Breast epithelium (tissue), 4 donors: Measurements from ENCODE around the gene DCHS2. TPM values are rescaled to one million over a fixed set of nuclear protein-coding genes. Genes with fewer than 3 reads are reported as not detected.

Source experiments
- DNase-seq, 2 donors: peaks; one replicate each; pipeline ENCODE4 v3.0.0-alpha.2; 2019; ENCODE audit warnings: low spot score in 2 of 2
- H3K27ac ChIP-seq, 2 donors: fragments of 200-600 bp; sonication (generic) in 1 of 2; one replicate each; pipeline ENCODE4 v1.5.1; 2016 to 2019; ENCODE audit warnings: mild to moderate bottlenecking in 1 of 2
- H3K27me3 ChIP-seq, 2 donors: fragments of 200-600 bp; sonication (generic) in 1 of 2; one replicate each; pipeline versions ENCODE4 v1.5.1 to v1.6.0; 2017 to 2019; ENCODE audit warnings: control low read depth in 1 of 2, mild to moderate bottlenecking in 1 of 2
- H3K36me3 ChIP-seq: fragments of 200-600 bp; one replicate; pipeline ENCODE4 v1.5.1; 2019
- H3K4me1 ChIP-seq, 2 donors: fragments of 200-600 bp; sonication (generic); one replicate each; pipeline ENCODE4 v1.5.1; 2016 to 2019; ENCODE audit warnings: control low read depth in 1 of 2
- H3K4me3 ChIP-seq, 3 donors: fragments of 200-600 bp; sonication (generic); 1 replicate in 2 of 3; 2 replicates in 1 of 3; pipeline ENCODE4 v1.5.1; 2016 to 2019; ENCODE audit warnings: mild to moderate bottlenecking in 3 of 3, moderate library complexity in 2 of 3
- H3K9me3 ChIP-seq, 2 donors: fragments of 200-600 bp; sonication (generic) in 1 of 2; one replicate each; pipeline ENCODE4 v1.5.1; 2016 to 2019; ENCODE audit warnings: control low read depth in 1 of 2
- CTCF ChIP-seq, 3 donors: fragments of 450-650 bp; IDR thresholded peaks; one replicate each; pipeline ENCODE4 v1.5.1; 2016 to 2017; ENCODE audit warnings: antibody characterized with exemption in 3 of 3, mild to moderate bottlenecking in 3 of 3, moderate library complexity in 3 of 3
- POLR2A ChIP-seq: fragments of 450-650 bp; IDR thresholded peaks from one replicate; pipeline ENCODE4 v1.6.1; 2016; ENCODE audit warnings: antibody characterized with exemption, mild to moderate bottlenecking, moderate library complexity
- POLR2AphosphoS5 ChIP-seq, 3 donors: sonication (generic); formaldehyde crosslinking; IDR thresholded peaks; one replicate each; pipeline ENCODE4 v1.6.1; 2017; ENCODE audit warnings: antibody characterized with exemption in 3 of 3
- intact Hi-C: fragments of 100-400 bp; cut with DNase I; formaldehyde crosslinking; loops from one replicate; pipeline ENCODE4 v1.15.1; 2023; ENCODE audit warnings: low total_unique reads
- total RNA-seq, 3 donors: library from RNA; depleted of rRNA; stranded (reverse); fragments of >200 nt; gene quantifications; one replicate each; pipeline ENCODE4 v1.1.0, GENCODE V29; 2016

DCHS2 gene
- total RNA-seq, 3 donors from 2014 or later, result 2.8 to 5.2 TPM; not detected in 1

GRCh38 chr4:154194649-154195048, 296.9 kb downstream of the DCHS2 start:
- peaks cover 8 to 10% of the 10 kb centered on the region in 2 donors for H3K9me3 ChIP-seq
- no peak for DNase-seq
- H3K4me1 ChIP-seq, result no peaks in the 10 kb centered on the region
- intact Hi-C loops, result no loop called here
- no peaks in the 10 kb centered on the region for H3K36me3 ChIP-seq
- H3K27me3 ChIP-seq, result no peaks in the 10 kb centered on the region
- no peak for TF ChIP-seq CTCF (IDR thresholded peaks at IDR 0.05)
- no peak for TF ChIP-seq POLR2AphosphoS5 (IDR thresholded peaks at IDR 0.05)
- TF ChIP-seq POLR2A, result no peak
- H3K27ac ChIP-seq, result no peak overlapping the region
- H3K4me3 ChIP-seq, result no peak overlapping the region

DNA sequence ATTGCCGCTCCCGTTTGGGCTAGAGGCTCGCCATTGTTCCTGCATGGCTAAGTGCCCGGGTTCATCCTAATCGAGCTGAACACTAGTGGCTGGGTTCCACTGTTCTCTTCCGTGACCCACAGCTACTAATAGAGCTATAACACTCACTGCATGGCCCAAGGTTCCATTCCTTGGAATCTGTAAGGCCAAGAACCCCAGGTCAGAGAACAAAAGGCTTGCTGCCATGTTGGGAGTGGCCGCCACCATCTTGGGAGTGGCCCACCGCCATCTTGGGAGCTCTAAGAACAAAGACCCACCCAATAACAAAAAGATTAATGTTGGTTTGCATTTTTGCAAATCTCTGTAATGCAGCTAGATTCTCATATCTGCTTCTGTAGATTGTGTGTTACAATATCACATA, 299.0 kb downstream of the DCHS2 start:
- DNase-seq, result no peak
- H3K9me3 ChIP-seq, result peaks cover 7 to 8% of the 10 kb centered on the region in 2 donors
- H3K27ac ChIP-seq, result no peak overlapping the region
- H3K4me3 ChIP-seq, result no peak overlapping the region
- H3K36me3 ChIP-seq, result no peaks in the 10 kb centered on the region
- no peaks in the 10 kb centered on the region for H3K27me3 ChIP-seq
- TF ChIP-seq POLR2A (no peak), CTCF (IDR thresholded peaks at IDR 0.05) (no peak), POLR2AphosphoS5 (IDR thresholded peaks at IDR 0.05) (no peak)
- H3K4me1 ChIP-seq, result no peaks in the 10 kb centered on the region
- intact Hi-C loops, result no loop called here

DNA sequence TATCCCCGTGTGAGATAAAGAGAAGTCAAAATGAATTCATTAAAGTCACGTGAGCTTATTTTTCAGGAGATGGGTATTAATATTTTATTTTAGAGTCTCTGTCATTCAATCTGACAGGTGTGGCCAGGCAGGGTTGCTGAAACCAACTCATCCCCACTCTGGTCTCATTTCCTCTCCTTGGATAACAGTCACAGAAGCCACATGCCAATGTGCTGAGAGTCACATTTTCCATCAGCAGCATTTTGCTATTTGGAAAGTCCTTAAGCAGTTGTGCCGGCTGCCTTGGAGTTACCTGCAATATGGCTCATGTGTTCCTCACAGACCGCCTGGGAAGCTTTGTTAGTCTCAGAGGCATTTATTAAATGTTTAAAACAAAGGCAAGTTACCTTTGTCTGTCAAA, 302.3 kb downstream of the DCHS2 start:
- no peaks in the 10 kb centered on the region for H3K4me1 ChIP-seq
- no peaks in the 10 kb centered on the region for H3K27me3 ChIP-seq
- H3K4me3 ChIP-seq, result no peak overlapping the region
- no peaks in the 10 kb centered on the region for H3K36me3 ChIP-seq
- intact Hi-C loops, result no loop called here
- TF ChIP-seq CTCF (IDR thresholded peaks at IDR 0.05) (no peak), POLR2A (no peak), POLR2AphosphoS5 (IDR thresholded peaks at IDR 0.05) (no peak)
- no peak for DNase-seq
- H3K9me3 ChIP-seq, result no peaks in the 10 kb centered on the region
- H3K27ac ChIP-seq, result no peak overlapping the region

DNA sequence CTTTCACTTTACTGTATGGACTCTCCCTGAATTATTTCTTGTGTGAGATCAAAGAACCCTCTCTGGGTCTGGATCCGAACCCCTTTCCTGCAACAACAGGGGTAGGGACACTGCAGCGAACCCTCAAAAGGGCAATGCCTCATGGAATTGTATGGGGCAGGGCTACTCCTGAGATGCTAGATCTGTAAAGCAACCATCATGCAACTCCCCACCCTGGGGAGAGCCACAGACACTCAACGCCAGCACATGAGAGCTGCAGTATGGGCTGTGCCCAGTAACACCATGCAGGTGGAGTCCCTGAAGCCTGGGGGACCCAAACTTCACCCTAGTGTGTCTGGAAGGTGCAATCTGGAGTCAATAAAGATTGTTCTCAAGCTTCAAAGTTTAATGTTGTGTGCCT, 304.7 kb downstream of the DCHS2 start:
- H3K36me3 ChIP-seq, result no peaks in the 10 kb centered on the region

DNA sequence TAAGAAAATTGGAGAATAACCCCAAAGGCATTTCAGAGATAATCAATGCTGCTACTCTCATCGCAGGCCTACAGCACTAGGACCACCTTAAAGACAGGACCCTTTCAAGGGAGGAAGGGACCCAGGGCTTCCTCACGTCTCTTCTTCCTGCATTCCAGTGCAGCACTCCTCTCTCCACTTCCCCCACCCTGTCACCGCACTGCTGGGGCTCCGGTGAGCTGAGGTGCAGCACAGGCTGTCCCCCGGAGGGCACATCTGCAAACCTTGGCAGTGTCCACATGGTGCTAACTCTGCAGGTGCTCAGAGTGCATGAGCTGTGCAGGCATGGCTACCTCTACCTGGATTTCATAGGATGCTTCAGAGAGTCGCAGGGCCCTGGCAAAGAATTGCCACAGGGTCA, 305.6 kb downstream of the DCHS2 start:
- Histone ChIP-seq H3K27me3 (no peaks in the 10 kb centered on the region), H3K4me3 (no peak overlapping the region), H3K4me1 (no peaks in the 10 kb centered on the region), H3K36me3 (no peaks in the 10 kb centered on the region), H3K9me3 (no peaks in the 10 kb centered on the region), H3K27ac (no peak overlapping the region)
- intact Hi-C loops, result no loop called here
- TF ChIP-seq POLR2A (no peak), POLR2AphosphoS5 (IDR thresholded peaks at IDR 0.05) (no peak), CTCF (IDR thresholded peaks at IDR 0.05) (no peak)
- no peak for DNase-seq

More for the DNA sequence above, 304.7 kb downstream of the DCHS2 start:
- no peaks in the 10 kb centered on the region for H3K27me3 ChIP-seq
- intact Hi-C loops, result no loop called here
- H3K4me3 ChIP-seq, result no peak overlapping the region
- H3K4me1 ChIP-seq, result no peaks in the 10 kb centered on the region
- DNase-seq, result no peak
- no peak for TF ChIP-seq CTCF (IDR thresholded peaks at IDR 0.05)
- TF ChIP-seq POLR2AphosphoS5 (IDR thresholded peaks at IDR 0.05), result no peak
- no peak for TF ChIP-seq POLR2A
- H3K27ac ChIP-seq, result no peak overlapping the region
- no peaks in the 10 kb centered on the region for H3K9me3 ChIP-seq
